ENCODE results near the gene ZNF281. TPM values are rescaled to one million over a fixed set of nuclear protein-coding genes. Genes with fewer than 3 reads are reported as not detected.
A peak's percentile ranks its signal among the peaks of the same experiment; 100 is the strongest.

The ZNF281 gene
- polyA plus RNA-seq, 1 experiment = 17.7 TPM

- ChIA-PET CTCF (interaction anchor here (0.5 to 1.0 kb wide), 2 partner anchors 9 to 132 kb away, joined by 3 to 8 read pairs; no protein-coding TSS in a partner anchor), POLR2A (no interaction called here)
- Histone ChIP-seq H3K27ac (ENCODE audit: low read depth, low read length) (no peak overlapping the region), H3K9me3 (ENCODE audit: control insufficient read depth, insufficient read depth, low read length) (no peaks in the 10 kb centered on the region; the same call in 1 of the 2 replicates), H3K4me3 (ENCODE audit: low read depth, low read length) (no peak overlapping the region), H3K27me3 (ENCODE audit: control insufficient read depth, insufficient read depth, low read length) (no peaks in the 10 kb centered on the region)
- DNase-seq (ENCODE audit: low read depth, low spot score) = no peak
- TF ChIP-seq, protein P1, sequence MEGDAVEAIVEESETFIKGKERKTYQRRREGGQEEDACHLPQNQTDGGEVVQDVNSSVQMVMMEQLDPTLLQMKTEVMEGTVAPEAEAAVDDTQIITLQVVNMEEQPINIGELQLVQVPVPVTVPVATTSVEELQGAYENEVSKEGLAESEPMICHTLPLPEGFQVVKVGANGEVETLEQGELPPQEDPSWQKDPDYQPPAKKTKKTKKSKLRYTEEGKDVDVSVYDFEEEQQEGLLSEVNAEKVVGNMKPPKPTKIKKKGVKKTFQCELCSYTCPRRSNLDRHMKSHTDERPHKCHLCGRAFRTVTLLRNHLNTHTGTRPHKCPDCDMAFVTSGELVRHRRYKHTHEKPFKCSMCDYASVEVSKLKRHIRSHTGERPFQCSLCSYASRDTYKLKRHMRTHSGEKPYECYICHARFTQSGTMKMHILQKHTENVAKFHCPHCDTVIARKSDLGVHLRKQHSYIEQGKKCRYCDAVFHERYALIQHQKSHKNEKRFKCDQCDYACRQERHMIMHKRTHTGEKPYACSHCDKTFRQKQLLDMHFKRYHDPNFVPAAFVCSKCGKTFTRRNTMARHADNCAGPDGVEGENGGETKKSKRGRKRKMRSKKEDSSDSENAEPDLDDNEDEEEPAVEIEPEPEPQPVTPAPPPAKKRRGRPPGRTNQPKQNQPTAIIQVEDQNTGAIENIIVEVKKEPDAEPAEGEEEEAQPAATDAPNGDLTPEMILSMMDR (IDR thresholded peaks at IDR 0.05; ENCODE audit: low read depth, low read length) = no peak
These were observed 1.8 kb upstream of the ZNF281 start for GRCh38 chr1:200411406-200412257.

- POLR2A ChIA-PET = interaction anchor here (0.7 to 1.1 kb wide), 3 partner anchors 16 to 76 kb away, joined by 3 to 4 read pairs (median 4); no protein-coding TSS in a partner anchor
- Histone ChIP-seq H3K4me3 (ENCODE audit: low read depth, low read length) (peak overlapping the region; percentile 84), H3K9me3 (ENCODE audit: control insufficient read depth, insufficient read depth, low read length) (no peaks in the 10 kb centered on the region; the same call in 1 of the 2 replicates), H3K27ac (ENCODE audit: low read depth, low read length) (no peak overlapping the region), H3K27me3 (ENCODE audit: control insufficient read depth, insufficient read depth, low read length) (no peaks in the 10 kb centered on the region)
- no peak for DNase-seq (ENCODE audit: low read depth, low spot score)
- CTCF ChIA-PET = interaction anchor here (1.0 to 1.2 kb wide), 2 partner anchors 73 to 131 kb away, joined by 3 read pairs; no protein-coding TSS in a partner anchor
- TF ChIP-seq, protein P1 (IDR thresholded peaks at IDR 0.05; ENCODE audit: low read depth, low read length) = no peak
These were observed 686 bp upstream of the ZNF281 start for GRCh38 chr1:200410566-200410878.

DNA sequence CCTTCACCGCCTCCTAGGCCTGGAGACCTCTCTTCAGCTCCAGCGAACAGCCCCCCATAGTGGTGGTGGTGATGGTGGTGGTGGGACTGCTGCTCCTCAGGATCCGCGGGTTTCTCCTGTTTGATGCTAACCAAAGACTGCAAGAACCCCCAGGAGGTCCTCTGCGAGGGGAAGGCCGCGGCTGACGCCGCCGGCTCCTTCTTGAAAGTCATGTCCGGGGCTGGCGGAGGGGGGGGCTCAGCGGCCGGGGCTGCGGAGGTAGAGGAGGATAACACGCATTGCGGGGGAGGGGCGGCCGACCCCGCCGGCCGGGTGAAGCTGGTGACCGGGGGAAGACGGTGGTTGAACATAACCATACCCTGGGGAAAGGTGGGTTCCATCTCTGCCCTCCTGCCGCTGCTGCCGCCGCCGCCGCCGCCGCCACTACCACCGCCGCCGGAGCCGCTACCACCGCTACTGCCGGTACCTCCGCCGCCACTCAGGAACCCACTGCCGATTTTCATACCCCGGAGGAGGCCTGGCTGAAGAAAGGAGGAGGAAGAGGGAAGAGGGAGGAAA is 554 bp downstream of the ZNF281 start:
- Histone ChIP-seq H3K27me3 (ENCODE audit: control insufficient read depth, insufficient read depth, low read length) (no peaks in the 10 kb centered on the region), H3K4me3 (ENCODE audit: low read depth, low read length) (peak overlapping the region; percentile 84), H3K27ac (ENCODE audit: low read depth, low read length) (peak overlapping the region; percentile 69), H3K9me3 (ENCODE audit: control insufficient read depth, insufficient read depth, low read length) (no peaks in the 10 kb centered on the region; the same call in 1 of the 2 replicates)
- TF ChIP-seq, protein P1 (IDR thresholded peaks at IDR 0.05; ENCODE audit: low read depth, low read length) = 0 out of 2 replicates have a peak, but pooled peaks have one; percentile 23
- POLR2A ChIA-PET = interaction anchor here (0.6 to 1.1 kb wide), 2 partner anchors 13 to 45 kb away, joined by 4 to 5 read pairs; no protein-coding TSS in a partner anchor
- no peak for DNase-seq (ENCODE audit: low read depth, low spot score)
- CTCF ChIA-PET = no interaction called here

- H3K4me3 ChIP-seq (ENCODE audit: low read depth, low read length) = peak overlapping the region; percentile 3
- H3K27ac ChIP-seq (ENCODE audit: low read depth, low read length) = no peak overlapping the region
- TF ChIP-seq, protein P1 (IDR thresholded peaks at IDR 0.05; ENCODE audit: low read depth, low read length) = no peak
- ChIA-PET POLR2A (no interaction called here), CTCF (interaction anchor here (1.1 kb wide), 1 partner anchor 33 kb away, joined by 4 read pairs; no protein-coding TSS in a partner anchor)
- H3K27me3 ChIP-seq (ENCODE audit: control insufficient read depth, insufficient read depth, low read length) = no peaks in the 10 kb centered on the region
- H3K9me3 ChIP-seq (ENCODE audit: control insufficient read depth, insufficient read depth, low read length) = no peaks in the 10 kb centered on the region; the same call in 1 of the 2 replicates
- DNase-seq (ENCODE audit: low read depth, low spot score) = no peak
These were observed 3.6 kb downstream of the ZNF281 start for GRCh38 chr1:200406161-200406797.
